Astrocyte (in vitro differentiated cells and primary cell): ENCODE results near the gene MAP7. TPM values are rescaled to one million over a fixed set of nuclear protein-coding genes. Genes with fewer than 3 reads are reported as not detected.

Source experiments
- DNase-seq: peaks from one replicate; pipeline ENCODE4 v3.0.0-alpha.2; 2010; ENCODE audit warnings: low read depth
- FAIRE-seq: peaks from 2 replicates; lab custom pipeline; 2011; peaks lifted over from hg19 to GRCh38; lab: Jason Lieb, UNC
- H2AFZ ChIP-seq: 2 replicates; pipeline ENCODE4 v1.6.0; 2012; ENCODE audit warnings: low read depth, low read length, inconsistent platforms
- H3K27ac ChIP-seq: 2 replicates; pipeline ENCODE4 v1.5.1; 2011; ENCODE audit warnings: low read depth, low read length, inconsistent platforms
- H3K27me3 ChIP-seq: 2 replicates; pipeline ENCODE4 v1.6.0; 2011; ENCODE audit warnings: low read length, inconsistent platforms; ENCODE audit not compliant: insufficient read depth
- H3K36me3 ChIP-seq: 2 replicates; pipeline ENCODE4 v1.5.1; 2011; ENCODE audit warnings: low read length, inconsistent platforms; ENCODE audit not compliant: insufficient read depth
- H3K4me1 ChIP-seq: 2 replicates; pipeline ENCODE4 v1.5.1; 2011; ENCODE audit warnings: low read length, inconsistent platforms; ENCODE audit not compliant: insufficient read depth
- H3K4me2 ChIP-seq: 2 replicates; pipeline ENCODE4 v1.6.0; 2012; ENCODE audit warnings: low read length, inconsistent platforms
- H3K4me3 ChIP-seq: 2 replicates; pipeline ENCODE4 v1.5.1; 2011; ENCODE audit warnings: low read depth, mild to moderate bottlenecking, low read length, inconsistent platforms; ENCODE audit not compliant: insufficient read depth
- H3K79me2 ChIP-seq: 2 replicates; pipeline ENCODE4 v1.6.0; 2012; ENCODE audit warnings: mild to moderate bottlenecking, low read length, inconsistent platforms; ENCODE audit not compliant: insufficient read depth
- H3K9ac ChIP-seq: 2 replicates; pipeline ENCODE4 v1.6.0; 2012; ENCODE audit warnings: mild to moderate bottlenecking, low read length, inconsistent platforms
- H3K9me3 ChIP-seq: 2 replicates; pipeline ENCODE4 v1.5.1; 2012; ENCODE audit warnings: low read depth, mild to moderate bottlenecking, low read length, inconsistent platforms; ENCODE audit not compliant: insufficient read depth
- H4K20me1 ChIP-seq: 2 replicates; pipeline ENCODE4 v1.6.0; 2012; ENCODE audit warnings: low read length, inconsistent platforms; ENCODE audit not compliant: insufficient read depth
- H3K27ac Mint-ChIP-seq: one replicate; pipeline ENCODE4 v1.8.0; 2021; ENCODE audit warnings: mild to moderate bottlenecking, mixed read lengths; ENCODE audit not compliant: unreplicated experiment
- H3K27me3 Mint-ChIP-seq: one replicate; pipeline ENCODE4 v1.8.0; 2021; ENCODE audit warnings: low read depth, mixed read lengths; ENCODE audit not compliant: unreplicated experiment
- H3K36me3 Mint-ChIP-seq: one replicate; pipeline ENCODE4 v1.8.0; 2021; ENCODE audit warnings: low read depth, mixed read lengths; ENCODE audit not compliant: unreplicated experiment
- H3K4me1 Mint-ChIP-seq: one replicate; pipeline ENCODE4 v1.8.0; 2021; ENCODE audit warnings: low read depth, mixed read lengths; ENCODE audit not compliant: unreplicated experiment
- H3K4me3 Mint-ChIP-seq: one replicate; pipeline ENCODE4 v1.8.0; 2021; ENCODE audit warnings: mild to moderate bottlenecking, moderate library complexity, mixed read lengths; ENCODE audit not compliant: unreplicated experiment
- H3K9me3 Mint-ChIP-seq: one replicate; pipeline ENCODE4 v1.8.0; 2021; ENCODE audit warnings: mild to moderate bottlenecking, mixed read lengths; ENCODE audit not compliant: unreplicated experiment
- EZH2 ChIP-seq: IDR thresholded peaks from 2 replicates; pipeline ENCODE4 v1.6.1; 2012; ENCODE audit warnings: mild to moderate bottlenecking, low read length, inconsistent platforms; ENCODE audit not compliant: insufficient read depth
- total RNA-seq: library from RNA; stranded (reverse); gene quantifications from 2 replicates; pipeline ENCODE4 v1.2.1, GENCODE V29; 2021
- TF ChIP-seq, protein P1 (sequence below): IDR thresholded peaks from 2 replicates; pipeline ENCODE4 v1.5.1; 2011; ENCODE audit warnings: low read depth, mild to moderate bottlenecking, inconsistent platforms, low read length, moderate library complexity; ENCODE audit not compliant: insufficient read depth

Gene MAP7
- total RNA-seq, 1 donor from 2014 or later: 3.3 TPM

DNA sequence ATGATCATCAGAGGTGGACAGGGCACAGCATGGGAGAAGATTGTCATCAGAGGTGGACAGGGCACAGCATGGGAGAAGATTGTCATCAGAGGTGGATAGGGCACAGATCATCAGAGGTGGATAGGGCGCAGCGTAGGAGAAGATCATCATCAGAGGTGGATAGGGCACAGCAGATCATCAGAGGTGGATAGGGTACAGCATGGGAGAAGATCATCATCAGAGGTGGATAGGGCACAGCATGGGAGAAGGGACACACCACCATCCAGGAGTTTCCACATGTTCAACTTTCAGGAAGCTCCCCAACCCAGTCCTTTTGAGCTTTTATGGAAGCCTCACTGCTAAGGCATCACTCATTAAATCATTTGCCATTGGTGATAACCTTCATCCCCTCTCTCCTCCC lies 104.1 kb downstream of the MAP7 start:
- H3K4me3 ChIP-seq: no peak overlapping the region
- no peaks in the 10 kb centered on the region for H3K36me3 ChIP-seq
- no peak overlapping the region for H3K27ac ChIP-seq
- H3K27me3 Mint-ChIP-seq: no peaks in the 10 kb centered on the region
- TF ChIP-seq EZH2: no peak
- TF ChIP-seq, protein P1, sequence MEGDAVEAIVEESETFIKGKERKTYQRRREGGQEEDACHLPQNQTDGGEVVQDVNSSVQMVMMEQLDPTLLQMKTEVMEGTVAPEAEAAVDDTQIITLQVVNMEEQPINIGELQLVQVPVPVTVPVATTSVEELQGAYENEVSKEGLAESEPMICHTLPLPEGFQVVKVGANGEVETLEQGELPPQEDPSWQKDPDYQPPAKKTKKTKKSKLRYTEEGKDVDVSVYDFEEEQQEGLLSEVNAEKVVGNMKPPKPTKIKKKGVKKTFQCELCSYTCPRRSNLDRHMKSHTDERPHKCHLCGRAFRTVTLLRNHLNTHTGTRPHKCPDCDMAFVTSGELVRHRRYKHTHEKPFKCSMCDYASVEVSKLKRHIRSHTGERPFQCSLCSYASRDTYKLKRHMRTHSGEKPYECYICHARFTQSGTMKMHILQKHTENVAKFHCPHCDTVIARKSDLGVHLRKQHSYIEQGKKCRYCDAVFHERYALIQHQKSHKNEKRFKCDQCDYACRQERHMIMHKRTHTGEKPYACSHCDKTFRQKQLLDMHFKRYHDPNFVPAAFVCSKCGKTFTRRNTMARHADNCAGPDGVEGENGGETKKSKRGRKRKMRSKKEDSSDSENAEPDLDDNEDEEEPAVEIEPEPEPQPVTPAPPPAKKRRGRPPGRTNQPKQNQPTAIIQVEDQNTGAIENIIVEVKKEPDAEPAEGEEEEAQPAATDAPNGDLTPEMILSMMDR: no peak
- H3K4me3 Mint-ChIP-seq: no peak overlapping the region
- no peaks in the 10 kb centered on the region for H3K4me1 Mint-ChIP-seq
- H3K9ac ChIP-seq: no peak overlapping the region
- no peak for FAIRE-seq
- H3K4me2 ChIP-seq: no peak overlapping the region
- DNase-seq: no peak
- H3K79me2 ChIP-seq: no peaks in the 10 kb centered on the region
- no peak overlapping the region for H3K27ac Mint-ChIP-seq
- no peaks in the 10 kb centered on the region for H4K20me1 ChIP-seq
- no peaks in the 10 kb centered on the region for H3K4me1 ChIP-seq
- H3K9me3 Mint-ChIP-seq: peaks cover 3% of the 10 kb centered on the region
- H3K27me3 ChIP-seq: no peaks in the 10 kb centered on the region
- no peaks in the 10 kb centered on the region for H3K36me3 Mint-ChIP-seq
- no peak overlapping the region for H2AFZ ChIP-seq
- H3K9me3 ChIP-seq: no peaks in the 10 kb centered on the region

DNA sequence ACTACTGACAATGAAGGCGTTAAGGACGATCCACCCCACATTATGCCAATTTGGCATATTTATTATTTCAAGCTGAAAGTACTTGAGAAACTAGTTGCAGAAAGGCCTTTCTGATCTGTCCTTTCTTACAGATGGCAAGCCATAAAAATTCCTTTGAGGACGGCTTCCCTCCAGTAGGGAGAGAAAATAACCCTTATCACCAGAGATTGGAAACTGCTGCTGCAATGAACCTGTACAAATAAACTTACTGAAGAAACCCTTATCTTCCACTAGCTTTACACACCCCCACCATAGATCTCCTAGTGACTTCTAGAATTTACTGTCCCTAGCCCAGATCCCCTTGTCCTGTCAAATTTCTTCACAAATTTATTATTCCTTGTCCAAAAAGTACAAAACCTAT lies 105.2 kb downstream of the MAP7 start:
- H3K4me3 ChIP-seq: no peak overlapping the region
- no peaks in the 10 kb centered on the region for H4K20me1 ChIP-seq
- H3K27me3 Mint-ChIP-seq: no peaks in the 10 kb centered on the region
- H3K4me3 Mint-ChIP-seq: no peak overlapping the region
- H3K4me1 Mint-ChIP-seq: no peaks in the 10 kb centered on the region
- H3K36me3 ChIP-seq: no peaks in the 10 kb centered on the region
- H3K4me1 ChIP-seq: no peaks in the 10 kb centered on the region
- TF ChIP-seq EZH2: no peak
- TF ChIP-seq, protein P1: no peak
- no peaks in the 10 kb centered on the region for H3K36me3 Mint-ChIP-seq
- H3K9me3 ChIP-seq: no peaks in the 10 kb centered on the region
- no peak for DNase-seq
- no peaks in the 10 kb centered on the region for H3K27me3 ChIP-seq
- no peak overlapping the region for H3K4me2 ChIP-seq
- no peaks in the 10 kb centered on the region for H3K9me3 Mint-ChIP-seq
- H2AFZ ChIP-seq: no peak overlapping the region
- FAIRE-seq: no peak
- no peak overlapping the region for H3K27ac Mint-ChIP-seq
- no peak overlapping the region for H3K9ac ChIP-seq
- H3K79me2 ChIP-seq: no peaks in the 10 kb centered on the region
- no peak overlapping the region for H3K27ac ChIP-seq

DNA sequence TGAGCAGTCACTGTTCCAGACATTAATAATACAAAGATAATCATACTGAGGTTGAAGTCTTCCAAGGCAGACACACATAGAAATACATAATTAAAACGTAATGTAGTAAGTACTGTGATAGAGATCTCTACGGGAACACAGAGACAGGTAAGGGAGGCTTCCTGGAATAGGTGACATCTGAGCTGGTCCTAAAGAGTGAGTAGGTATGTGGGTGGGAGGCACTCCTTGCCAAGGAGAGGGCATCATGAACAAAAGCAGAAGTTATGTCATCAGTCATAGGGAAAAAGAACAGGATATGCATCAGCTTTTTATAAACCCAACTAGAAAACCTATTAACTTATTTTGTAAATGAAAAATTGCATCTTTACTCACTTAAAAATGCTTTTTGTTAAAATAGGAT lies 110.0 kb downstream of the MAP7 start:
- Histone ChIP-seq H3K4me2 (no peak overlapping the region), H3K9me3 (no peaks in the 10 kb centered on the region), H3K79me2 (no peaks in the 10 kb centered on the region), H3K27me3 (no peaks in the 10 kb centered on the region), H3K36me3 (no peaks in the 10 kb centered on the region), H2AFZ (no peak overlapping the region), H3K4me3 (no peak overlapping the region), H4K20me1 (no peaks in the 10 kb centered on the region), H3K4me1 (no peaks in the 10 kb centered on the region), H3K9ac (no peak overlapping the region), H3K27ac (no peak overlapping the region)
- Mint-ChIP-seq H3K36me3 (no peaks in the 10 kb centered on the region), H3K4me1 (no peaks in the 10 kb centered on the region), H3K4me3 (no peak overlapping the region), H3K9me3 (no peaks in the 10 kb centered on the region), H3K27me3 (no peaks in the 10 kb centered on the region), H3K27ac (no peak overlapping the region)
- FAIRE-seq (no peak), DNase-seq (no peak)
- no peak for TF ChIP-seq EZH2
- TF ChIP-seq, protein P1: no peak
